ENCODE measurements around the gene AQP1. TPM values are rescaled to one million over a fixed set of nuclear protein-coding genes. Genes with fewer than 3 reads are reported as not detected.

Gene AQP1
- total RNA-seq, 3 donors from 2014 or later: 132 to 213 (median 177) TPM

- no peaks in the 10 kb centered on the region for H3K36me3 ChIP-seq
- H3K4me1 ChIP-seq: peaks cover 7 to 8% of the 10 kb centered on the region in 2 donors
- no peak overlapping the region for H3K4me3 ChIP-seq
- no peak overlapping the region for H3K27ac ChIP-seq
- H3K9me3 ChIP-seq: no peaks in the 10 kb centered on the region
- TF ChIP-seq CTCF (IDR thresholded peaks at IDR 0.05) (no peak), POLR2A (IDR thresholded peaks at IDR 0.05) (no peak), POLR2AphosphoS5 (IDR thresholded peaks at IDR 0.05) (no peak)
- DNase-seq (ENCODE audit: low spot score in 2 of 2): no peak
- H3K27me3 ChIP-seq: no peaks in the 10 kb centered on the region
- intact Hi-C loops (cut with DNase I; ENCODE audit: low total_unique reads): no loop called here
Observed at GRCh38 chr7:30908681-30909080, 3.0 kb upstream of the AQP1 start.

GRCh38 chr7:30909431-30909830, 2.2 kb upstream of the AQP1 start:
- H3K4me1 ChIP-seq: peaks cover 7 to 8% of the 10 kb centered on the region in 2 donors
- no peaks in the 10 kb centered on the region for H3K27me3 ChIP-seq
- no peaks in the 10 kb centered on the region for H3K9me3 ChIP-seq
- no peaks in the 10 kb centered on the region for H3K36me3 ChIP-seq
- DNase-seq (ENCODE audit: low spot score in 2 of 2): no peak
- intact Hi-C loops (cut with DNase I; ENCODE audit: low total_unique reads): no loop called here
- peak overlapping the region in 1 of 2 donors; percentile 21 for H3K27ac ChIP-seq
- no peak for TF ChIP-seq POLR2AphosphoS5 (IDR thresholded peaks at IDR 0.05)
- TF ChIP-seq CTCF (IDR thresholded peaks at IDR 0.05): no peak
- no peak for TF ChIP-seq POLR2A (IDR thresholded peaks at IDR 0.05)
- H3K4me3 ChIP-seq: no peak overlapping the region

- H3K27ac ChIP-seq: peak overlapping the region; percentile 30 to 36
- no peak overlapping the region for H3K4me3 ChIP-seq
- intact Hi-C loops (cut with DNase I; ENCODE audit: low total_unique reads): loop anchor here (10.0 kb wide), 1 partner anchor 96 kb away; no protein-coding TSS in a partner anchor
- H3K9me3 ChIP-seq: no peaks in the 10 kb centered on the region
- no peaks in the 10 kb centered on the region for H3K36me3 ChIP-seq
- peaks cover 7 to 8% of the 10 kb centered on the region in 2 donors for H3K4me1 ChIP-seq
- DNase-seq (ENCODE audit: low spot score in 2 of 2): no peak
- no peak for TF ChIP-seq POLR2AphosphoS5 (IDR thresholded peaks at IDR 0.05)
- TF ChIP-seq POLR2A (IDR thresholded peaks at IDR 0.05): no peak
- TF ChIP-seq CTCF (IDR thresholded peaks at IDR 0.05): no peak
- no peaks in the 10 kb centered on the region for H3K27me3 ChIP-seq
Observed at GRCh38 chr7:30910411-30911073, 1.1 kb upstream of the AQP1 start.

GRCh38 chr7:30911133-30911532, 520 bp upstream of the AQP1 start:
- no peaks in the 10 kb centered on the region for H3K36me3 ChIP-seq
- H3K4me3 ChIP-seq: peak overlapping the region; percentile 45 to 55 (median 46)
- no peak for TF ChIP-seq POLR2AphosphoS5 (IDR thresholded peaks at IDR 0.05)
- TF ChIP-seq POLR2A (IDR thresholded peaks at IDR 0.05): no peak
- no peaks in the 10 kb centered on the region for H3K27me3 ChIP-seq
- intact Hi-C loops (cut with DNase I; ENCODE audit: low total_unique reads): loop anchor here (10.0 kb wide), 1 partner anchor 96 kb away; no protein-coding TSS in a partner anchor
- peak overlapping the region; percentile 30 to 36 for H3K27ac ChIP-seq
- no peak for DNase-seq (ENCODE audit: low spot score in 2 of 2)
- peaks cover 7 to 8% of the 10 kb centered on the region in 2 donors for H3K4me1 ChIP-seq
- no peaks in the 10 kb centered on the region for H3K9me3 ChIP-seq

- H3K4me1 ChIP-seq: peaks cover 3 to 7% of the 10 kb centered on the region in 2 donors
- no peaks in the 10 kb centered on the region for H3K36me3 ChIP-seq
- DNase-seq (ENCODE audit: low spot score in 2 of 2): no peak
- intact Hi-C loops (cut with DNase I; ENCODE audit: low total_unique reads): loop anchor here (10.0 kb wide), 1 partner anchor 97 kb away; no protein-coding TSS in a partner anchor
- no peaks in the 10 kb centered on the region for H3K9me3 ChIP-seq
- no peak for TF ChIP-seq CTCF (IDR thresholded peaks at IDR 0.05)
- TF ChIP-seq POLR2AphosphoS5 (IDR thresholded peaks at IDR 0.05): no peak
- TF ChIP-seq POLR2A (IDR thresholded peaks at IDR 0.05): no peak
- H3K4me3 ChIP-seq: peak overlapping the region; percentile 45 to 55 (median 46)
- H3K27ac ChIP-seq: peak overlapping the region; percentile 30 to 36
- H3K27me3 ChIP-seq: no peaks in the 10 kb centered on the region
Observed at GRCh38 chr7:30912021-30912730, 523 bp downstream of the AQP1 start.
